ENCODE data around the gene NGEF.

NGEF gene

GRCh38 chr2:232893834-232894233, 119.2 kb downstream of the NGEF start:
- DNase-seq: no peak

GRCh38 chr2:232892843-232893242, 120.2 kb downstream of the NGEF start:
- no peak for DNase-seq

- no peak for DNase-seq
Observed at GRCh38 chr2:232892221-232892620, 120.8 kb downstream of the NGEF start.

GRCh38 chr2:232891621-232892071, 121.4 kb downstream of the NGEF start:
- no peak for DNase-seq

- DNase-seq: no peak
Observed at GRCh38 chr2:232890896-232891601, 122.0 kb downstream of the NGEF start.

DNA sequence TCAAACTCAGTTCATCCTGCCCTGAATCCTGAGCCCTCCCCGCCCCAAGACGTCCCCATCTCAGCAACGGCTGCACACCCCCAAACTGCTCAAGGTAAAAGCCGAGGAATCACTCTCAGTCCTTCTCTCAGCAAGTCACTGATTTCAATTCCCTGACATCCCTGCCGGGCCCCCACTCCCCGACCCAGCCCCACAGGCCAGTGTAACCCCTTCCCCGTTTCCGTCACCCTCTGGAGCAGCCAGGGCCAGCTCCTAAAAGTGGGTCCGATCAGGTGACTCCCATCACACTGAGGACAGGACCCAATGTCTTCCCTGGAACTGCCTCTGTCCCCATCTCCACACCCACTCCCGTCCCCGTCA, 122.5 kb downstream of the NGEF start:
- DNase-seq: no peak

GRCh38 chr2:232889876-232890401, 123.1 kb downstream of the NGEF start:
- no peak for DNase-seq

GRCh38 chr2:232888839-232889529, 124.1 kb downstream of the NGEF start:
- DNase-seq: no peak

DNA sequence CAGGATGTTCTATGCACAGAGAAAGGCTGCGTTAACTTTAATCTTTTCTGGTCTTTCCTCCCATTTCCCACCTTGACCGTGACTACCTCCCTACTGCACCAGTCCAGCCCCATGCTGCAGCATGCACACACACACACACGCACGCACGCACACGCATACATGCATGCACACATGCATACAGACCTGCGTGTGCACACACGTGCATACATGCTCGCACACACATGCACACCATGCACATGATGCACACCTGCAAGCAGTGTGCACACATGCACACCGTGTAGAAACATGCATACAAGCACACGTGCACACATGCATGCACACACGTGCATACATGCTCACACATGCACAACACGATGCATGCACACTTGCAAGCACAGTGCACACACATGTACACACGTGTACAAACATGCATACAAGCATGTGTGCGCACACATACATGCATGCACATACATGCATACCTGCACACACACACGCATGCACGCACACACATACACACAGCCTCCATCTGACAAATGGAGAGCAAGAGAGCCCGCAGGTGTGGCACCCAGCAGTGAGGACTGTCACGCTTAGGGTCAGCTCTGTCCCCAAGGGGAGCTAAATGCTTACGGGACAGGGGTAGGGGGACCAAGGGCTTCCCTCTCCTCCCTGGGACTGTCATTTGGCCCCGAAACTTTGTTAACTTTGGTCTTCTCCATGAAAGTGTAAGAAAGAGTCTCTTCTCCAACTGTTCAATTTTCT, 124.8 kb downstream of the NGEF start:
- no peak for DNase-seq

- no peak for DNase-seq
Observed at GRCh38 chr2:232887171-232887850, 125.7 kb downstream of the NGEF start.

GRCh38 chr2:232886632-232887031, 126.4 kb downstream of the NGEF start:
- DNase-seq: no peak

- DNase-seq: no peak
Observed at GRCh38 chr2:232886176-232886575, 126.9 kb downstream of the NGEF start.

GRCh38 chr2:232885264-232885961, 127.6 kb downstream of the NGEF start:
- DNase-seq: no peak

DNA sequence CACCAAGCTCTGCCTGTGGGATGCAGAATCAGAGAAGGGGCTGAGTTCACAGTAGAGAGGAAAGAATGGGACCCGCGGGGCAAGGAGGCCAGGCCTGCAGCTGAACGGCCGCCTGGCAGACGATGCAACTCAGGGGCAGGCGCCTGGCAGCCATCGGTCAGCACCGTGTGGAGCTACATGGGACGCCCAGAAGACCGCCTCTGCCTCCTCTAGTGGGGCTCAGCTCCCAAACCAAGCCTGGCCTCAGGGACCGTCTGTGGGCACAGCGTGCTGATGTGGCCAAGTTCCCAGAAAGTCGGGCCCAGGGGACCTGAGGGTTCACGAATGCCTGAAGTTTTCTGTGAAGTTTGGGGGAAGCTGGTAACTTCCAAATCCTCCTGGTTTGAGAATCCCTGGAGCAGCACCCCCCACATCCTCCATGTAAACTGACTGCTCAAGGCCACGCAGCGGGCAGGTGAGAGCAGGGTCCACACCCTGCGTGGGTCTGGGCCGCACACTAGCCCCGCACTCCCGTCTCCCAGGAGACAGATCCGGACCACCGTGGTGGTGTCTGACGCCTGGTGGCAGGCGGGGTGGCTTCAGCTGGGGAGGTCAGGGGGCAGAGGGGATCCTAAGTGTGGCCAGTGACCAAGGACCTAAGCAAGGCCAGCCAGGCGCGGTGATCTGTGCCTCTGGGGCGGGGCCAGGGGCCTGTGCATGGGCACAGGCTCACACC, 128.3 kb downstream of the NGEF start:
- no peak for DNase-seq

DNA sequence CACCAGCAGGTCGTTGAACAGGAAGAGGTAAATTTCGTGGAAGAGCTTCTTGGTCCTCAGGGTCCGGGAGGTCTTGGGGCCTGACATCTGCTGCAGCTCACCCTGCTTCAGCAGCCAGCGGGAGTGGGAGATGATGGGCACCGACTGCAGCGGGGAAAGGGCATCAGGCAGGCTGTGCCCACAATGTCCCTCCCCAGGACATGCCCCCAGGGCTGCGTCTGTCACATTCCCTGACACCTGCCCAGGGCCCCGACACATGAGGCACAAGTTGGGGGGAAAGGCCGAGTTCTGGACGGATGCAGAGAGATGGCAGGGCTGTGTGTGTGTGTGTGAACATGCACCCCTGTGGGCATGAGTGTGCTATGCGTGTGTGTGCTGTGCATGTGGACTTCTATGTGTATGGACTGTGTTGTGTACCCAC, 129.0 kb downstream of the NGEF start:
- DNase-seq: no peak

GRCh38 chr2:232883116-232883721, 129.8 kb downstream of the NGEF start:
- no peak for DNase-seq

DNA sequence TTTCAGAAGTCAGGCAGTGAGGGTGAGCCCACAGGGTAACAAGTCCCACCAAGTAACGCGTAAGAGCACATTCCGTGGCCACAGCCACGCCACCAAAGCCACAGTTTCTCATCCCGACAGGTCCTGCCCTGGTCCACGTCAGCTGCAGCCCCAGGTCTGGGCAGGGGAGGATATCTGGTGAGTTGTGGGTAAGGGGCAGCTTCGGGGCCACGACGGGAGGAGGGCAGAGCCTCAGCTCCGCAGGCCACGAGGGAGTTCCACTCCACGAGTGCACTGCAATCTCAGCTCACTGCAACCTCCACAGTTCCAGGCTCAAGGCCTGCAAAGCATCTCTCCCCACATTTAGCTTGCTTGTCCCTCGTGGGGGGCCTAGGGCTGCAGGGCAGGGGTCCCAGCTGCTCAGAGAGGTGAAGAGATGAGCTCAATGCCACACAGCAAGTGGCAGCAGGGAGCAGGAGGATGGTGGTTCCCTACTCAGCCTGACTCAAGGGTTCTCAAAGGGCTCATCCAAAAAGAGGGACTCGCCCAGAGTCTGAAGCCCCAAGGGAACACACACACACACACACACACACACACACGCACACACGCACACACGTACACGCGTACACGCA, 130.4 kb downstream of the NGEF start:
- no peak for DNase-seq

GRCh38 chr2:232882085-232882484, 131.0 kb downstream of the NGEF start:
- DNase-seq: no peak

DNA sequence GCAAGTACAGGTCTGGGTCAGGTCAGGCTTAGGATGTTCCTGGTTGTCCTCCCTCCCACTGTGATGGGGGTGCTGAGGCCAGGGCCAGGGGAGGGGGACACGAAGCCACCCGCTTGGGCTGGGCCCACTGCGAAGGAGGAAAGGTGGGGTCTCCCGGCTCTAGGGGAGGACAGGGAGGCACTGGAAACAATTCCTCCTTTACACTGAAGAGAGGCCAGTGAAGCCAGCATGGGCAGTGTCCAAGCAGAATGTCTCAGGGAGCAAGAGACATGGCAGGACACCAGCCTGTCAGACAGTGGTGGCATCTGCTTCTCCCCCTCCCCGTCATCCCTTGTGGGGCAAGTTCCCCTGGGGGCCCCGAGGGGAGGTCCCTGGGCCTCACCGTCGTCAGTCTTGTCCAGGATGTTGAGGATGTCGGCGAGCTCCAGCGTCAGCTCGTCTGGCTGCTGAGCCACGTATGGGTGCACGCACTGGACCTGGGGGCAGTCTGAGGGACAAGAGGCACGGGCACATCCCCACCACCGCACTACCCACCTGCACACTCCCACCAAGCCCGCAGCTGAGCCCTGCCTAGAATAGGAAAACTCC, 132.2 kb downstream of the NGEF start:
- DNase-seq: no peak
